Activated T-helper 1 cell treated with anti-CD3 and anti-CD28 coated beads, Interleukin-2, amount 50 U/mL, for 16 hours (primary cell): ENCODE results near the gene VSTM2A.
"Not testable (repeated sequence)": the region's sequence is repeated elsewhere in the genome, so short reads cannot be mapped to it uniquely, and the experiment has no call there.

Experiments used
- DNase-seq, 2 donors: peaks; one replicate each; pipeline ENCODE4 v3.0.0-alpha.2; 2020; ENCODE audit warnings: low read depth in 1 of 2, low spot score in 1 of 2

The VSTM2A gene, protein sequence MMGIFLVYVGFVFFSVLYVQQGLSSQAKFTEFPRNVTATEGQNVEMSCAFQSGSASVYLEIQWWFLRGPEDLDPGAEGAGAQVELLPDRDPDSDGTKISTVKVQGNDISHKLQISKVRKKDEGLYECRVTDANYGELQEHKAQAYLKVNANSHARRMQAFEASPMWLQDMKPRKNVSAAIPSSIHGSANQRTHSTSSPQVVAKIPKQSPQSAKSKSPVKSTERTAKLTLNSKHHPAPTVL

DNA sequence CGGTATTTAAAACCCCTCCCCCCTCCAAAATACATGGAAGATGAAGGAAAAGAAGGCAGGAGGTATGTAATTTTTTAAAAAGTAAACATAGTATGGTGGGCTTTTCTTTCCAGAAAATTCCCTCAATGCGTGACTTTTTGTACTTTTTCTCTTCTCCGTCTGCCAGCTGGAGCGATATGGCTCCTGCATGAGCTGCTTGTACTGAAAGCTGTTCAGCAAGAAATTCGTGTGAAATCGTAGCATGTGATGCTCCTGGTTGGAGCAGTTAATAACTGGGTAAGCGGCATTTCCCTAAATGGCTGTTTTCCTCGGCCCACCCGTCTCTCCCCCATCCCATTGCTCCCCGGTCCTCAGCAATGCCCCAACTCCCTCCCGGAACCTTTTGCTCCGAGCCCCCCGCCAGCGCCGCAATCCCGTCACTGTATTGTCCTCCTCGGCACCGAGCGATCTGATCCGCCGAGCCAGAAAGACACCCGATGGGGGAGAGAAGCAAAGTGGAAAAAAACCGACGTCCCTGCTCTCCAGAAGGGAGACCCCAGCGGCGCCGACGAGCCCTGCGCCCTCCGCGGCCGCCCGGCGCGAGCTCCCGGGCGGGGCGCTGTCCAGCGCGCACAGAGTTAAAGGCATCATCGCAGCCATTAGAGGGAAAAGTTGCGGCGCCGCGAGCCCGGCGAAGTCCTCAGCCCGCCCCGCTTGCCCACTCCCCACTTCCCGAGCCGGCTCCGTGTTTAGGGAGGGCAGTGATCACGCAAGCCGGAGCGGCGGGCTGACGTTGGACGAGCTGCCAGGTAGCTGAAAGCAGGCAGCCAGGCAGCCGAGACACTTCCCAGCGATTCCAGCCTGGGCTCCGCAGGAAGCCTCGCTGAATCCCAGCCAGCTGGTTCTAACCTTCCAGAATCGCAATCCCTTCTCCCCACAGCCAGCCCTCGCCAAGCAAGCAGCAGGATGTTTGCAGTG, at the start of gene VSTM2A:
VSTM2A (plus strand) TSS at position 707 of the 957 bp plus-strand sequence. CDS start 356 bp downstream, outside the sequence.
- no peak for DNase-seq

- DNase-seq: not testable (repeated sequence)
Measured at GRCh38 chr7:54504531-54504930, 37.6 kb upstream of the VSTM2A start.

DNA sequence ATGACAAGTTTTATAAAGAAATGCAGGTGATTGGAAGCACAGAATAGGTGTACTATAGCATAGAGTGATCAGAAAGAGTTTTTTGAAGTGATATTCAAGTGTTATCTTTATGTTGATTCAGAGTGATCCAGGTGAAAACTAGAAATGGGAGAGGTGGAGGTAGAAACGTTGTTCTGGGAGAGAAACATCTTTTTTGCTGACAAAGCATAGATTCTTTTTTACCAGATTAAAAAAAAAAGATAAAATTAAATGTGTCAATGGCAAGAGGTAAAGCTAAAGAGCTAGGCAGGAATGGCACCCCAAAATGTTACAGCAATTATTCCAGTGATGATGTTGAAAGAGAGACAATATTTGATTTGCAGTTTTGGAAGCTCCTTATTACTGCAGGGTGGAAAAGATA, 12.6 kb upstream of the VSTM2A start:
- DNase-seq: no peak

GRCh38 chr7:54538122-54538521, 4.1 kb upstream of the VSTM2A start:
- DNase-seq: no peak

DNA sequence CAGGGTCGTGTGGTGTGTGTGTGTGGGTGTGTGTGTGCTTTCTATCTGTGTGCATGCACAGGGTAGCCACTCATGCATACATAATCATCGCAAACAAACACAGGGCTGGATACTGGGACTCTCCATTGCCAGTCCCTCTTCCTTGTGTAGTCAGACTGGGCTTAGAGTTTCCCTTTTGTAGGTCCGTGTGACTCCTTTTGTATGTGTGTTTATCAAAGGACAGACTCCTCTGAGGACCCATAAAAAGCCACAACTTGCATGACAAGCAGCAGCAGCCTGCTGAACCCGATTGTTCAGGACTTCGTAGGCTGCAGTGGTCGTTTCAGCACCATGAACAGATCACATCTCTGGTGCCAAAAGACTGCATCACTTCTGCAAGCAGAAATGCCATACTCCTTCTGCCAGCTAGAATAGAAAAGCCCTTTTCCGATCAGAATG, 895 bp downstream of the VSTM2A start:
- no peak for DNase-seq

GRCh38 chr7:54544149-54544526, 2.0 kb downstream of the VSTM2A start:
- no peak for DNase-seq

GRCh38 chr7:54544527-54545240, 2.5 kb downstream of the VSTM2A start:
- no peak for DNase-seq

DNA sequence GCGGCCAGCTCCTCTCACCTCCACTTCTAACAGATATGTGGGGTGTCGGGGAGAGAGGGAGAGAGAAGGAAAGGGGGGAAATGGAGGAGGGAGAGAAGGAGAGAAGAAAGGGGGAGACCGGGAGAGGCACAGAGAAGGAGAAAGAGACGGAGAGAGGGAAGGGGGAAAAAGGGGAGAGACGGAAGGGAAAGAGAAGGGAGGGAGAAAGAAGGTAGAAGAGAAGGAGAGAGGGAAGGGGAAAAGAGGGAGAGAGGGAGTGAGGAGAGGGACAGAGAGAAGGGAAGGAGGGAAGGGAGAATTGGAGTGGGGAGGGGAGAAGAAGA, 3.0 kb downstream of the VSTM2A start:
- no peak for DNase-seq

DNA sequence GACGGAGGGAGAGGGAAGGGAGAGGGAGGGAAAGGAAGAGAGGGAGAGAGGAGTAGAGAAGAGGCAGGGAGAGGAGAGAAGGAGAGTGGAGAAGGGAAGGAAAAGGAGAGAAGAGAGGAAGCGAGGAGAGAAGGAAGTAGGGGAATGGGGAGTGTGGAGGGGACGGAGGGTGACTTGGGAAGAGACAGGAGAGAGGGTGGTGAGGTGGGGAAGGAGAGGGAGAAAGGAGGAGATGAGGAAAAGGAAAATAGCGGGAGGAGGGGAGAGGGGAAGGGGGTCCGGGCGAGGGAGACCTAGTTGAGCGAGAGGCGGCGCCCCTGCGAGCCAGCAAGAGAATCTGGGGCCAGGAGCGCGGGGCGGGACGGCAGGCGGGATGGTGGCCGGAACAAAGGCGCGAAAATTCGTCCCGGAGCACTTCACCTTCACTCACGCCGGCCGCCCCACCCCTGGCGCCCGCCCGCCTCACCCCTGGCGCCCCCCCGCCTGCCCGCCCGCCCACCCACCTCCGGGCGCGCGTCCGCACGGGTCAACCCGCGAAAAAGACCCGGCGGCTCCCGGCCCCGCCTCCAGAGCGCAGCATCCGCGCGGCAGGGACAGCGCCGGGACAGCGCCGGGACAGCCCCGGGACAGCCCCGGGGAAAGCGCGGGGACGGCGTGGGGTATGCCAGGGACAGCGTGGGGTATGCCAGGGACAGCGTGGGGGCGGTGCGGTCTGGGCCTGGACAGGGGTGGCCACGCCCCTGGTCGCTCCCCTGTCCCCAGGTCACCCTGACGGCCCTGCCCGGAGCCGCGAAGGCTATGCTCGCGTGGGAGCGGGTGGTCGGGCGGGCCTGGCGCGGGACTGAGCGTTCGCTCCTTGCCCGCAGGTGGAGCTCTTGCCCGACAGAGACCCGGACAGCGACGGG, 4.2 kb downstream of the VSTM2A start:
- no peak for DNase-seq

DNA sequence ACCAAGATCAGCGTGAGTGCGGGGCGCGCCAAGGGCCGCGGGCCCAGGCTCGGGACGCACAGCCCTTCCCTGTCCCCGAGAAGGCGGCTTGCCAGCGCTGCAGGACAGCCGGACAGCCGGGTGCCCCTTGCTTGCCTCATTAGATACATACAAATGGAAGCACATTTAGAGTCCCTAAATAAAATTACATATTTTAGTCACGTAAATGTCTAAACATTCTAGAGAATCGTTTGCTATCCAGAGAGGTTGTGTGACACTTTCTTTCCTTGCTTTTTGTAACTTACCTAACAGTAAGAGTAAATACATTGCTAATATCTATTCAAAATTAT, 4.8 kb downstream of the VSTM2A start:
- no peak for DNase-seq

- DNase-seq: no peak
Measured at GRCh38 chr7:54550471-54550870, 8.3 kb downstream of the VSTM2A start.

DNA sequence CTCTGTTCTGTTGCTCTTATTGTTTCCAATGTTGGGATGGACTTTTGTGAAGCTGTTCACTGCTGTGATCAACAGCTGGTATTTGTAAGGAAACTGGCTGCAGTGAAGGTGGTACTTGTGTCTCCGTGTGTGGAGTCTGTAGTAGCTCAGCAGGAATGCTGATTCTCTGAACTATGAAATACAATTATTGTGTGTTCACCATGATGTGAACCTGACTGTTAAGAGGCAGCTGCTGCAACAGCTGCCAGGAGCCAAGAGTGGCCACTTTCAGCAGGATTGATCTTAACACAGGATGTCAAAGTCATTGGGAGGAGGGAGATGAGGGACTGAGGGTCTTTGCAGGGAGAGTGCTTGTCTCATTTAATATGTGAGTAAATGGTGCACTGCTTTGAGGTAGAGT, 13.9 kb downstream of the VSTM2A start:
- DNase-seq: no peak

GRCh38 chr7:54559401-54559800, 17.2 kb downstream of the VSTM2A start:
- no peak for DNase-seq

DNA sequence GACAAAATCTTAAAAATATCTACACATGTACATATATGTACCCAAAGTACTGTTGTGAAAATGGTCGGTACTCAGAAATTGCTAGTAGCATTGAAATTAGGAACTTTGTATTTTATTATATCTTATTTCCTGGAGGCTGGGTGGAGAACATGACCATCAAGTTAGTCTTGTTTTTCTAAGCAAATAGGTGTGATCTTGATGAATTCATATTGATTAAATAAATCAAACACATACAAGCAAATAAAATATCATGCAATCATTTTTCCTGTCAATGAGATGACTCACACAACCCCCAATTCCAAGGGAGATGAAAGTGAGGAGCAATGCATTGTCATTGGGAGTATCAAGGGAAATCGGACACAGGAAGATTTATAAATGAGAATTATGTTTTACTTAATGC, 18.0 kb downstream of the VSTM2A start:
- DNase-seq: no peak

DNA sequence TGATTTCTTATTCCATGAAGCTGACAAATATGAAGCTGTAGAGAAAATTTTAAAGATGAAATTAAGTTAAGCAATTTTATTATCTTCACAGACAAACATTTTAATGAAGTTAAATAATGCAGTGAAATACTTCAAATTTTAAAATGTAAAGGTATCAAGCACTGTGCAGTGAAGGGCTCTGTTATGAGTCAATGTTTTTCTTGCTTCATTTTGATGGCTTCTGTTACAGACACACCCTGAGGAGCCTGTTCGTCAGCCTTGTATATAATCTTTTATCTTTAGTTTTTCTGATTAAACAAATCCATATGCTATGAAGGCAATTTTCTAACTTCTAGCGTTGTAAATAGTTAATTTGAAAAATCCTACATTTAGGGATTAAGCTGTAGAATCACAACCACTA, 18.5 kb downstream of the VSTM2A start:
- DNase-seq: no peak

DNA sequence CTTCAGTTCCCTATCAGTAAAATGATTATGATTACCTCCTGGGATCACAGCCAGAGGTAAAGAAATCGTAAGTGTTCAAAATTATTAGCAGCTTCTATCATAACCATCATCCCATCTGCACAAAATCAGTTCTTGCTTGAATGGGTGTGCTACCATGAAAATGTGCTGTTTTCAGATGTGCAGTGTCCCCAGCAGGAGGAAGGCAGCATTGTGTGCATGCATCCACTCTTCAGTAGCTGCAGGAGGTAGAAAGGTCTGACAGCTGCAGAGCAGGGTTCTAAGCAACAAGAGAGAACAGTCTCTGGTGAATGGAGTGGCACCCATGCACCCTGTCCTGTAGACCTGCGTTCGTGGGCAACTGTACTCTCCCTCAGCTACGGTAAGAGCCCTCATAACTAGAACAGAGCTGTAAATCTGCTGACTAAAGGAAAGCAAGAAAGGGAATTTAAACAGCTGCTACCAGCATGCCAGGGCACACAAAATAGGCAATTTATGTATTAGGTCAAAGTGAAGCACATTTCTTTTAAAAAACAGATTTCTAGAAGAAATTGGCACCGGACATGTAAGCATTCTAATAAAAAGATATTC, 21.2 kb downstream of the VSTM2A start:
- no peak for DNase-seq

DNA sequence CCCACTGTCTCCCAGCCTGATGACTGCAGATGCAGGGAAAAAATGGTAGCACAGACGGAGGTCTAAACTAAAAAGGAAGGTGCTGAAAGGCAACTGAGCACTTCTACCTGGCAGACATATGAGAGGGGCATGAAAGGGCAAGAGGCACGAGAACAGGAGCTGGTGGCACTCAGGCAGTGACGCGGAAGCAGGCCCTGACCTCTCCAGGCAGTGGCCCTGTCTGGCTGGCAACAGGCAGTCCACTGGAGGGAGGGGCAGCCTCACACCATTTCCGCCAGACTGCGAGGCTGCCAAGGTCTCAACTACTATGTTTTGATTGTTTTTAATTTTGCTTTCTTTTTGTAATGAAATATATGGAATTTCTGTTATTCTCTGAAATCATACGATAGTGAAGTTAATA, 23.3 kb downstream of the VSTM2A start:
- no peak for DNase-seq

GRCh38 chr7:54581511-54581910, 39.3 kb downstream of the VSTM2A start:
- no peak for DNase-seq

DNA sequence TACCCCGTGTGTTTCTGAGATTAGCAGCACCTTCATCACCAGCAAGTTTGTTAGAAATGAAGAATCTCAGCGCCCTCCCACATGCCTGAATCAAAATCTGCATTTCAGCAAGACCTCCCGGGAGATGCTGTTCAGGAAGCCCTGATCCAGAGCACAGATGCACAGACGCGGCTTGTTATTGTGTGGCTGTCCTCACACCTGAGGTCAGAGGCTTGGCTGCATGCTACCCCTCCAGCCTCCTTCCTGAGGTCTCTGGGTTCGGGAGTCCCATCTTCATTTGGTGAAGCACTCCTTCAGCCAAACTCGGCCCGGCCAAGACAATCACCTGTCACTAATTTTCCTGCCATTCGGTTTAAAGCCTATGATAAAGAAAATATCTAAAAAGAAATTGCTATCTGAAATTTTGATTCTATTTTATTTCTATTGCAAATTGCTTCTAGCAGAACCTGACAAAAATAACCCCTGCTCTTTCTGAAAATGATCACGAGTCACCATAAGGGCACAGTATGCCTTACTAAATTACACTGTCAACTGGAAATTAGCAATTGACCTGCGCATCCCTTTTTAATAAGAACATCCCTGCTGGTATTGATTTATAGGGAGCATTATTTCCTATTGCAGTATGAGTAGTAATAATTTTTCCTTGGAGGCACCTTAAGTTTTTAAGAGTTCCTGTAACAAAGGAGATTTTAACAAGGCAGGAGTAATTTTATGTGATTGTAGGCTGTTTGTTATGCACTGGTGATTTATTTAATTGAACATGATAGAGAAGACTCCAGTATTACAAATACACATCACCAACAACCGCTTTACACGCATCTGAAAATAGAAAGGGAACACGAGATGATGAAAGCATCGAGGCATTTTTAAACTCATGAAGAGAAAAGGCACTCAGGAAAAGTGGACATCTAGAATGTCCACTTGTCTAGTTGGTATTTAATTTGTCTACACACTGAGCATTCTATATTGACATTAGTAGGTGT, 49.5 kb downstream of the VSTM2A start:
- DNase-seq: no peak
